GM19193 (cell line): Measurements from ENCODE around the gene EPHB2.

Source experiments
- POLR2A ChIP-seq: IDR thresholded peaks from 4 replicates; pipeline ENCODE4 v1.6.1; 2011; ENCODE audit not compliant: insufficient read depth, insufficient read length; ENCODE audit errors: extremely low read depth

EPHB2 gene

GRCh38 chr1:22793647-22794046 lies 83.0 kb downstream of the EPHB2 start:
- TF ChIP-seq POLR2A, result no peak

- no peak for TF ChIP-seq POLR2A
Measured at GRCh38 chr1:22794647-22795365, 84.2 kb downstream of the EPHB2 start.

GRCh38 chr1:22795366-22795714 lies 84.7 kb downstream of the EPHB2 start:
- no peak for TF ChIP-seq POLR2A

- no peak for TF ChIP-seq POLR2A
Measured at GRCh38 chr1:22796642-22797041, 86.0 kb downstream of the EPHB2 start.

- no peak for TF ChIP-seq POLR2A
Measured at GRCh38 chr1:22798083-22798482, 87.4 kb downstream of the EPHB2 start.

- no peak for TF ChIP-seq POLR2A
Measured at GRCh38 chr1:22799971-22800370, 89.3 kb downstream of the EPHB2 start.

GRCh38 chr1:22800629-22801028 lies 90.0 kb downstream of the EPHB2 start:
- TF ChIP-seq POLR2A, result no peak

GRCh38 chr1:22801347-22801746 lies 90.7 kb downstream of the EPHB2 start:
- TF ChIP-seq POLR2A, result no peak

GRCh38 chr1:22801761-22802160 lies 91.1 kb downstream of the EPHB2 start:
- no peak for TF ChIP-seq POLR2A

GRCh38 chr1:22803833-22804232 lies 93.2 kb downstream of the EPHB2 start:
- no peak for TF ChIP-seq POLR2A

- TF ChIP-seq POLR2A, result no peak
Measured at GRCh38 chr1:22804406-22804805, 93.8 kb downstream of the EPHB2 start.

- TF ChIP-seq POLR2A, result no peak
Measured at GRCh38 chr1:22804969-22805671, 94.5 kb downstream of the EPHB2 start.

GRCh38 chr1:22805672-22806038 lies 95.0 kb downstream of the EPHB2 start:
- no peak for TF ChIP-seq POLR2A

GRCh38 chr1:22806584-22806983 lies 95.9 kb downstream of the EPHB2 start:
- no peak for TF ChIP-seq POLR2A

GRCh38 chr1:22807340-22807739 lies 96.7 kb downstream of the EPHB2 start:
- no peak for TF ChIP-seq POLR2A

GRCh38 chr1:22808186-22808675 lies 97.6 kb downstream of the EPHB2 start:
- no peak for TF ChIP-seq POLR2A
